Dermis blood vessel endothelial cell (primary cell): ENCODE measurements around the gene HMX1. TPM values are rescaled to one million over a fixed set of nuclear protein-coding genes. Genes with fewer than 3 reads are reported as not detected.

Source experiments
- DNase-seq: peaks from one replicate; pipeline ENCODE4 v3.0.0; 2010
- total RNA-seq: library from RNA; depleted of rRNA; stranded (reverse); fragments of >200 nt; gene quantifications from 2 replicates; pipeline ENCODE4 v1.2.3, GENCODE V29; 2014

The HMX1 gene
- total RNA-seq, 1 donor from 2014 or later: not detected

DNA sequence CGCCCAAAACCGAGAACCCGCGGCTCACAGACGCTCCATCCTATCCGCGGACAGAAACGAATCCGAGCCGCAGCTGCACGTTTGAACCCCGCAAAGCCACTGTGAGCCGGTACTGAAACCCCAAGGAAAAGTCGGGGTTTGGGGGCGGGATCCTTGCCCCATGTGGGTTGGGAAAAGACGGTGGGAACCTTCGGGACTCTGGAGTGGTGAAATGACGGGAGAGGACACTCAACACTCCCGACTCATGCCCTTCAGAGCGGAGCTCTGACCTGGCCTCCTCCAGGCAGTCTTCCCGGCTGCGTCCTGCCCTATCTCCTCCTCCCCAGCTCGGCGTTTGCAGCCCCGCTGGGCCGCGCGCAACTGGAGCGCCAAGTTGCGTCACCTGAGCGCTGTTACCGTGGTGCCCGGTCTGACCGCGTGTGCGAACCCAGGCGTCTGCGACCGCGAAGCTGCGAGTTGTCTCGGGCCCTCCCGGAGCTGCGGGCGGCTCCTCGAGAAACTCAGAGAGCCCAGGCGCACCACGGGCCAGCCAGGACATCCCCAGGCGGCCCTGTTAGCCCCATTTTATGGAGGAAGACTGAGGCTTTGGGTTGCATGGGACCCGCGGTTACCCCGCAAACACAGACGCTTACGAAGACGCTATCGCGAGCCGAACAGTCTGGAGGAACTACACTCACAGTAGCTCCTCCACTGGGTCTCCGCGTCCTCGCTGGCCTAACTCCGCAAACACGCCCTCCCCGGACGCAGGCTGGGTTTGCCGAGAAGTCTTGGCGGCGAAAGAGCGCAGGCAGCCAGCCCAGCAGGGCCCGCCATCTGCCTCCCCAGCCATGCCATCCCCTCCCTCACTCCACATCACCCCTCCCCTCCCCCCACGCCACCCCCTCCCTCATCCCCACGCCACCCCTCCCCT lies 20.3 kb upstream of the HMX1 start:
- DNase-seq: no peak

DNA sequence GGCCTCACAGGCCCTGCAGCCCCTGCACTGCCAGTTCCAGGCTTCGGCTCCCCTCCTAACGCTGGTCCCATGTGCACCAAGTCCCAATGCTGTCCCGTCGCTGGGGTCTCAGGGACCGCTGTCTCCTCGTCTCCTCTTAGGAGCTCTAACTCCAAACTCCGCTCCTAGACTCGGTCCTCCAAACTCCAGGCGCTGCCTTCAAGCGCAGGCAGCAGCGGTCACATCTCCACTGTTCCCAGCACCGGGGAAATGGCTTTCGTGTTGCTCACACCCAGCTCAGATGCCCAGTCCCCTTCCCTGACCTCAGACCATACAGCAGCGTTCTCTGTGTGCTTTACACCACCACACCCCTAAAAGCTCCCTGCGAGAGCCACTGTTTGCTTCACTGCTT lies 19.6 kb upstream of the HMX1 start:
- no peak for DNase-seq

- DNase-seq: no peak
Observed at GRCh38 chr4:8888856-8889255, 17.2 kb upstream of the HMX1 start.

GRCh38 chr4:8886612-8887406 lies 15.2 kb upstream of the HMX1 start:
- no peak for DNase-seq

DNA sequence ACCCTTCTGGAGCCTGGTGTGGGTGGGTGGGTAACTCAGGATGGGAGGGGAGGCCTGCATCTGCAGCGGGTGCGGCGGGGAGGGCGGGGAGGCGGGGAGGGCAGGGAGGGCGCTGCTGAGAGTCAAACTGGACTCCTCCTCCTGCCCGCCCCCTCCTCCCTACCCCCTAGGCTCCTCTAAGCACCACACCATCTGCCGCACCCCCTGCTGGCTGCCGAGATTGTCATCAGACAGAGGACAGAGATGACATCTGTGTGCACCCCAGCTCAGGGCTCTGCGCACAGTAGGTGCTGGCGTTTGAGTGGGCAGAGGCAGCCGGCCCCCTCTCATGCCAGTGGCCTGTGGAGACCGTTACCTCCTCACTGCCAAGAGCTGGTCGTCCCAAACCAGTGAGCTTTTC lies 10.6 kb upstream of the HMX1 start:
- no peak for DNase-seq

GRCh38 chr4:8880851-8881250 lies 9.2 kb upstream of the HMX1 start:
- DNase-seq: no peak

DNA sequence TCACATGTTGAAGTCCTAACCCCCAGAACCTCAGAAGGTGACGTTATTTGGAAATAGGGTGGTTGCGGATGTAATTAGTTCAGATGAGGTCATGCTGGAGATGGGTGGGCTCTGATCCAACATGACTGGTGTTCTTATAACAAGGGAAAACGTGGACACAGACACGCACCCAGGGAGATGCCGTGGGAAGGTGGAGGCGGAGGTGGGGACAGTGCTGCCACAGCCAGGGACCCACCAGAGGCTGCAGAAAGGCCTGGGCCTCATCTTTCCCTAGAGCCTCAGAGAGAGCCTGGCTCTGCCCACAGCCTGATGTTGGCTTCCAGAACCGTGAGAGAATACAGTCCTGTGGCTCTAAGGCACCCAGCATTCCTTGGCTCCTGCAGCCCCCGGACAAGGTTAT lies 7.9 kb upstream of the HMX1 start:
- no peak for DNase-seq

DNA sequence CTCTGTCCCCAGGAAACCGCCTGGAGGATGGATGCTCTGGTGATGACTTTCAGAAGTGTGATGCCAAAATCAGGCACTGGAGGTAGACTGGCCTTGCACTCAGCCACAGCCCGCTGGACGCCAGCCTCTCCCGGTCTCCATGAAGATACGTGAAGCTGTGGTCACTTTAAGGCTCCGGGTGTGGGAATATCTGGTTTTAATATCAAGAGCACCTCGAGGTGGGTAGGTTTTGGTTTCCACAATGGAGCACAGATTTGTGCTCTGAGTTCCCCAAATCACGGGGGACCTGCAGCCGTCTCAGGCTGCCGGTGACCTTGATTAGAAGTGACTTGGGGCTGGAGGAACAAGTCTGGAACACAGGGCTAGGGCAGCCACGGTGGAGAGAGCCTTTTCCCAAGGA lies 6.8 kb upstream of the HMX1 start:
- DNase-seq: no peak

- no peak for DNase-seq
Observed at GRCh38 chr4:8877780-8878040, 6.1 kb upstream of the HMX1 start.

- no peak for DNase-seq
Observed at GRCh38 chr4:8876982-8877779, 5.5 kb upstream of the HMX1 start.

DNA sequence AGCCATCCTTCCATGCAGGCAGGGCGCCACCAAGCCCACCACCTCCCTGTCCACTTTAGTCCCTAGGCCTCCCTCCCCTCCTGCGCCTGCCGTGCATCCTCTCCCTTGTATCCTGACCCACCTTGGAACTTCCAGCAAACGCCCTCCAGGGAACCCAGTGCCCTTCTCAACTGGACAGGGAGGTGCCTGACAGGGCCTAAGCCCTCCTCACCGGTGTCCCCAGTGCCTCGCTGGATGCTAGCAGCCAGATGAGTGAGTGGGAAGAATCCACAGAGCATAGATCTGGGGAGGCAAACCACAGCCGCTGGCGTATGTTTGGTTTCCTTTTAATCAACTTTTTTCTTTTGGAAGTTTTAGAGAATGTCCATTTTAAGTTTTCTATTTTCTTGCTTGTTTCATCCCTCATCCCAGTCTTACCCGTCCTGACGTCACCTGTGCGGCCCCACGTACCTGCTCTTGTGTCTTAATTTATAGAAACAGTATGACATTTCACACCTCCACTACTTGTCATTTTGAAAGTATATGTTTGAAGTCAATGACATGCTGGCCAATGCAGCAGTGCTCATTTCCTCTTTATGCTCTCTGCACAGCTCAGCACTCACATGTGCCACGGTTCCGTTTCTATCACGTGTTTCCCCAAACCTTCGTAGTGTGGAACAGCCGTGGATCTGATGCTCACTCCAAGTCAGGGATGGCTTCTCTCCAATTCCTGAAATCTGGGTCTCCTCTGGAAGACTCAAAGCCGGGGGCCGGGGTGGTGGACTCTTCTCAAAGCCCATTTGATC lies 3.4 kb upstream of the HMX1 start:
- no peak for DNase-seq

GRCh38 chr4:8874003-8874895 lies 2.6 kb upstream of the HMX1 start:
- no peak for DNase-seq

DNA sequence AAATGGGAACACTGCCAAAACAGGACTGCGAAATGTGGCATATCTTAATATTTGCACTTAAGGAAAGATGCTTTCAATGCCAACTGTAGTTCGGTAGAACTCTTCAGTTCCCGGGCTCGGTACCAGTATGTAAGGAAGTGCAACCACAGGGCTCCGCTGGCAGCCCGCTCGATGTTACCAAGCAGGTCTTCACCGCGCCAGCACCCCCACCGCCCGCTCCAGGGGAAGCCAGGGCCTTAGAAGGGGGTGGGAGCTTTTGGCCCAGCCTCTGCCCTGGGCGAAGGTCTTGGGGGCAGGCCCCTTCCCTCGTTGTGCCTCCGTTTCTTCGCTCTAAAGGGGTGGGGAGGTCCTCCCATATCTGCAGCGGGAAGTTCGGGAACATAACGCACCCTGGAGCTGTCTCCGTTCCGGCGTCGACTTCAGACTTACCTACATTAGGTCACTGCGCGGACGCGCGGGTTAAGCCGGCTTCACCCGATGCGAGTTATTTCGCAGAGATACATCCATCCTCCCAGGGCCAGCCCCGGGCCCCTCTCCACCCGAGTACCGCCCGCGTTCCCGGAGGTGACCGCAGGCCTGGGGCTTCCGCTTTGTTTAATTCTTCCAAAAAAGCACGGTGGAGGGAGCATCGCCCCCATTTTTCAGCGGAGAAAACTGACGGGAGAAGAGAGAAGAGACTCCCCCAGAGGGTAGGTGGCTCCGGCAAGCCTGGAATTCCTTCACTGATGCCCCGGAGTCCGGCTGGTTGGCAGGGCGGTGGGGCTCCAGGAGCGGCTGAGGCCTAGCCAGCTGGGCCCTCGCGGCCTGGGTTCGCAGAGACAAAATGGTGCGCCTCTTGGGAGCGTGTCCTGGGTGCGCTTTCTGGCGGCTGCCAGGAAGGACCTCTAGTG lies 1.0 kb upstream of the HMX1 start:
- DNase-seq: no peak

DNA sequence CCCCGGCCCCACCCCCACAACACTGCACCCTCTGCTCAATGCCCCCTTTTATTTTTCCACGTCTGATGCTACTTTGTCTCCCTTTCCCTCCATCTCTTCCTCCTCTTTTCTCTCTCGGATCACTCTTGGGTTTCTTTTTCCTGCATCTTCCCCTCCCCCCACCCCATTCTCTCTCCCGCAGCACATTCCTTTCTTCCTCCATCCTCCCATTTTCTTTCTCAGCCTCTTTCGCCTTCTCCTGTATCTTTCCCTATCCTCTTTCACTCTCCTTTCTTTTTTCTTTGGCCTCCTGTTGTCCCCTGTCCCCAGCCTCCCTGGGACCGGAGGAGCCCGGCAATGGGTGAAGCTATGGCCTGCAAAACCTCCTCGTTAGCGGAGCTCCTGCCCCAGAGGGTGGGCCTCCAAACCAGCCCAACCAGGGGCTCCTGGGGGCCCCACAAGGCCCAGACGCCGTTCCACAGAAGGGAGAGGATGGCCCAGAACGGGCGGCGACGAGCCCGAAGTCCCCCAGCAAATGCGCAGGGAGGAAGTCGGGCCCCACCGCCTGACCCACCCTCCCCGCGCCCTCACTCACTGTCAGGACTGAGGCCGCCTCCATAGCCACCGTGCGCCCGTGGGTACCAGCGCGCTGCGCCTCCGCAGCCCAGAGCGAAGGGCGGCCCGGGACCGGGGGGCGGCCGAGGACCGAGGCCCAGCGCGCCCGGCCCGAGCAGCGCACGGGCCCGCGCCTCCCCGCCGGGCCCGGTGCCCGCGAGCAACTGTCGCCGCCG lies 807 bp downstream of the HMX1 start:
- DNase-seq: no peak

- no peak for DNase-seq
Observed at GRCh38 chr4:8869898-8870646, 1.6 kb downstream of the HMX1 start.

DNA sequence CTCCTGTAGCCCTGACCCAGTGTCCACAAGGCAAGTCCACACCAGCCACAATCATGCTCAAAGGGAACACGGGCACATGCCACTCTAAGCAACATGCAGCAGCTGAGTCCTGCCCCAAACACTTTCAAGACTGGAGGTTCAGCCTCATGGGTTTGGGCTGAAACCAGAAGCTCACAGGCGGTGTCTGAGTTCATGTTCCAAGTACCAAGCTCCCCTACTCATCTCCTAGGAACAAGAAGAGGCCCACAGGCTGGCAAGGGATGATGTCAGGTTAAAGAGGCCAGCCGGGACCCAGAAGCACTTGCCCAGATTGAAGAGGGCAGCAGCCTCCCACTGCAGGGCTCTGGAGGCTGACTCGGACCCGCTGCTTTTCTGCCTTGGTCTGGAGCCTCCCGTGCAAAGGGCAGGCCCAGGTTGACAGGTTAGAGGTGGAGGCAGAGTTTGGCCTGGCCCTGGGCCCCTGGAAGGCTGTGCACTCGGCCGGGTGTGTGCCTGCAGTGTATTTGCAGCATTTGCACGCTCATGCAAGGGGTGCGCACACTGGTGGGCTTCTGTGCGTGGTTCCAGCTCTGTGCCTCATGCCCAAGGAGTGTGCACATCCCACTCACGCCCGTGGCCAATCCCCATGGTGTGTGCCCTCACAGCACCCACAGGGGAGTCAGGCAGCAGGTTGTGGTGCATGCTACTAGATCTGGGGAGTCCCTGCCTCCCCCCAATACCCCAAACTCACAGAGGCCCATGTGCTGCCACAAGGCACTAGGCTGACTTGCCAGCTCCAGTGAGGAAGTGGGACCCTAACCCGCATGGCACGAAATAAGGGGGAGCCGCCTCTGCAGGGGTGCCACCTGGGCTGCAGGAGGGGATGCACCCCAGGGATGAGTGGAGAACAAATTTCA lies 2.4 kb downstream of the HMX1 start:
- DNase-seq: no peak

GRCh38 chr4:8868321-8869001 lies 3.2 kb downstream of the HMX1 start:
- no peak for DNase-seq
